ENCODE data around the gene DUS4L.

DNA sequence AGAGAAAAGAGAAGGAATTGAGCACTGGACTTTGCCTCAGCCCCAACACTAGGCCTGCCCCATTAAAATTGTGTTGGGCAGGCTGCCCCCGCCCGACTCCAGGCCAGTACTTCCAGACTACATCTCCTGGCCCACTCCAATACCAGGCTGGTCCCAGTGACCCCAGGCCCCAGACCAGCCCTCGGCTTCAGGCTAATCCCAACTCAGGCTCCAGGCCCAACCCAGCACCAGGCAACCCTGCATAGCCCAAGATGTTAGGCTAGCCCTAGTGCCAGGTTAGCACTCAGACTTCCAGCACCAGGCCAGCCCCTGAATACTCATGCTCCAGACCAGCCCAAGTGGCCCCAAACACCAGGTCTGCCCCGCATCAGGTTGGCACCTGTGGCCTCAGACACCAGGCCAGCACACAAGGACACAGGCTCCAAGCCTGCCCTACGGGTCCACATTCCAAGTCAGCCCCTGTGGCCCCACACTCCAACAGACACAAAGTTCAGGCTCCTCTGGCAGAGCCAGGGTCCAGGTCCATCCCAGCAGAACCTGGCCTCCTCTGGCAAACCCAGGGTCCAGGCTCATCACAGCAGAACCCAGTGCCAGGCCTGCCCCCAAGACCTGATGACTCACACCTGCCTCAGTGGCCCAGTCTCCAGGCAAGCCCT is 20.3 kb upstream of the DUS4L start:
- TF ChIP-seq GATA2 (IDR thresholded peaks at IDR 0.05; ENCODE audit: low read depth, low read length): no peak
- no peak for TF ChIP-seq GATA3 (IDR thresholded peaks at IDR 0.05; ENCODE audit: low read depth, low read length)
